Measurements from ENCODE around the gene TBC1D24.

- TF ChIP-seq CTCF (IDR thresholded peaks at IDR 0.05) (no peak), ZFX (IDR thresholded peaks at IDR 0.05; ENCODE audit: borderline replicate concordance) (no peak)
These were observed 49.0 kb upstream of the TBC1D24 start for GRCh38 chr16:2425825-2426430.

Data from 22Rv1 (cell line).